Right ventricle myocardium inferior (tissue), 1 donor: ENCODE measurements around the gene MRM3. TPM values are rescaled to one million over a fixed set of nuclear protein-coding genes. Genes with fewer than 3 reads are reported as not detected.
"Not testable (repeated sequence)": the region's sequence is repeated elsewhere in the genome, so short reads cannot be mapped to it uniquely, and the experiment has no call there.

Source experiments
- ATAC-seq: fragments of 200-7000 bp; cut with Tn5 transposase; one replicate; pipeline ENCODE4 v1.9.1; 2020; ENCODE audit warnings: mild to moderate bottlenecking, moderate library complexity
- DNase-seq: peaks from one replicate; pipeline ENCODE4 v3.0.0; 2021; ENCODE audit errors: missing footprints
- intact Hi-C: fragments of 100-400 bp; cut with DNase I; formaldehyde crosslinking; loops from one replicate; pipeline ENCODE4 v1.11.0; 2022
- total RNA-seq: library from RNA; stranded (reverse); fragmentation: NEBNext Ultra II Directional; extraction: Animal tissue kit (Norgen Biotek cat#: 25700); gene quantifications from one replicate; pipeline ENCODE4 v1.2.1, GENCODE V29; 2021
- donor health status: DM: no; HTN: yes; CAD: no; lungs with severe emphysema.

MRM3 gene
- total RNA-seq, 1 donor from 2014 or later = 18.7 TPM

DNA sequence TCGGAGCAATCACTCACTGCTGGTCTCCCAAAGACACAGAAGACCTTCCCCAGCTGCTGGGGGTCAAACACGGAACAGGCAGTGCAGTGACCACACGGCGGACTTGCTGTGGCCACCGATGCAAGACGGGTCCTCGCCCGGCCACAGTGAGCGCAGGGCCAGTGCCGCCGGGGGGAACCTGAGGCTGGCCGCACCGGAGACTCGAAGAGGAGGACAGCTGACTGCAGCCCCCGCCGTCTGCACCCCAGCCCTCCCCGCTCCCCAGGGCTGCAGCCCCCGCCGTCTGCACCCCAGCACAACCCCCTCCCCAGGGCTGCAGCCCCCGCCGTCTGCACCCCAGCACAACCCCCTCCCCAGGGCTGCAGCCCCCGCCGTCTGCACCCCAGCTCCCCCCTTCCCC is 23.7 kb downstream of the MRM3 start:
- intact Hi-C loops, ATAC-seq, DNase-seq: not testable (repeated sequence)

GRCh38 chr17:806346-806745 is 24.2 kb downstream of the MRM3 start:
- no peak for DNase-seq

GRCh38 chr17:806781-807522 is 24.8 kb downstream of the MRM3 start:
- intact Hi-C loops = no loop called here
- ATAC-seq (no peak), DNase-seq (no peak)

More at GRCh38 chr17:806346-806745, 24.2 kb downstream of the MRM3 start:
- no peak for ATAC-seq
- intact Hi-C loops = no loop called here

DNA sequence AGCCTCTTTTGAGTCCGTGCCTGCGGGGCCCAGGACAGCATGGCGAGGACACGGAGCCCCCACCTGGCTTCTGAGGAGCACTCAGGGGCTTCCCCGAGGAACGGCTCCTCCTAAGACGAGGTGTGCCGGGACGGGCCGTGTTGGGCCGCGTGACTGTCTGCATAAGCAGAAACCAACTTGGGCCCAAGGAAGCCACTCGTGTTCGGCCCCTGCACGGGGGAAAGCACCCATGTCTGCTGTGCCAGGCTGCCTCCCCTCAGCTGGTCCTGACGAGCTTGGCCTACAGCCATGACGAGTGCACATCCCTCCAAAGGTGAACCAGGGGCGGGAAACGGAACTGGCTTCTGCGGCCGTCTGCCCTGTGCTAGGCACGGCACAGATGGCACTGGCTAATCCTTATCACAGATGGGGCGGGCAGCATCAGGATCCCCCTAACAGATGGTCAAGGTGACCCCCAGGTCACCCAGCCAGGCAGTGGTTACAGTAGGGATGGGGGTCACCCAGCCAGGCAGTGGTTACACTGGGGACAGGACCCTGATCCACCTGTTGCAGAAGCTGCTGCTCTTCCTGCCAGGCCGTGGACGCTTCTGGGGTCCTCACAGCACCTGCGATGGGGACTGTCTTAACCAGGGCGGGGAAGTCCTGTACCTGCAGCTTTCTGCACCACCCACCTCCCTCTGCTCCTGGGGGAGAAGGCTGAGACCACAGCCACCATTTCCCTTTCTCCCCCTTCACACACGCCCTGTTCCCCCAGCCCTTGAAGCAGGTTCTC is 25.6 kb downstream of the MRM3 start:
- intact Hi-C loops = no loop called here
- DNase-seq (no peak), ATAC-seq (no peak)

DNA sequence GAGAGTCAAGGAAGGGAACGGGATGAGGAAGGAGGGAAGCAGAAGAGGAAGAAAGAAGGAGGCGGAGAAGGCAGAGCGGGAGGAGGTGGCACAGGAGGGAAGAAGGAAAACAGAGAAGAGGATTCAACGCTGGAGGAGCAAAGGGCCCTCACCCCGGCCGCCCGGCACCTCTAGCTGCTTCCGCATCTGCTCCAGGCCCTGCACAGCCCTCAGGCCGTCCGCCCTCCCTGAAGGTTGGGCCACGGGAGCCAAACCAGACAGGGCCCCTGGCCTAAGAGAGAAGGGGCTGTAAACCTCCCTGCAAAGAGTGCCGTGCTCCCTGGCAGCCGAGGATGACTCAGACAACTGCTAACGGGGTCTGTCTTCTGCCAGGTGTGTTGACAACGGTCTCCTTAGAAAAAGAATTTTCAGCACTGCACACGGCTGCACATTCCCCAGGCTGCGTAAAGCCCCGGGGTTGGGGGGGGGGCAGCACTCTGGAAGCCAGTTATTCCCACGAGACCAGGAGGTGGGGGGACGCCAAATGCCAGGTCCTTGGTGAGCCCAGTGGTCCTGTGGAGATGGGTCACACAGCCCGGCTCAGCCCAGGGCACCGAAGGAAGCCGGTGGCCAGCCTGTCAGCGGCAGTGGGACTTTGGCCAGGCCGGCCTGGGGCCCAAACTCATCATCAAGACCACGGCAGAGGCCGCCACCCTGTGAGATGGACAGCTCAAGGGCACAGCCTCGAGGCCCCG is 29.1 kb downstream of the MRM3 start:
- ATAC-seq = no peak
- intact Hi-C loops = no loop called here
- DNase-seq = no peak

DNA sequence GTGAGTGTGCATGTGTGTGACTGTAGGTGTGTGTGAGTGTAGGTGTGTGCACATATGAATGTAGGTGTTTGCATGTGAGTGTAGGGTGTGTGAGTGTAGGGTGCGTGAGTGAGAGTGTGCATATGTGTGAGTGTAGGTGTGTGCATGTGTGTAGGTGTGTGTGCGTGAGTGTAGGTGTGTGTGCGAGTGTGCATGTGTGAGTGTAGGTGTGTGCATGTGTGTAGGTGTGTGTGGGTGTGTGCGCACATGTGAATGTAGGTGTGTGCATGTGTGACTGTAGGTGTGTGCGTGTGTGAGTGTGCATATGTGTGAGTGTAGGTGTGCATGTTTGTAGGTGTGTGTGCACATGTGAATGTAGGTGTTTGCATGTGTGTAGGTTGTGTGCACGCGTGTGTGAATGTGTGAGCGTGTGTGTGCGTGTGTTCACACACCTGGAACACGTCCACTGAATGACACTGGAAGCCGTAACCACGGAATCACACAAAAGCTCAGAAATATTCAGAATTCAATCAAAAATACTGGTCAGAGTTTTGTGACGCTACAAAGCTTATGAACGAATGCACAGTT is 30.6 kb downstream of the MRM3 start:
- no peak for DNase-seq
- ATAC-seq = no peak
- intact Hi-C loops = no loop called here

GRCh38 chr17:814371-814770 is 32.2 kb downstream of the MRM3 start:
- DNase-seq (no peak), ATAC-seq (no peak)
- intact Hi-C loops = no loop called here

DNA sequence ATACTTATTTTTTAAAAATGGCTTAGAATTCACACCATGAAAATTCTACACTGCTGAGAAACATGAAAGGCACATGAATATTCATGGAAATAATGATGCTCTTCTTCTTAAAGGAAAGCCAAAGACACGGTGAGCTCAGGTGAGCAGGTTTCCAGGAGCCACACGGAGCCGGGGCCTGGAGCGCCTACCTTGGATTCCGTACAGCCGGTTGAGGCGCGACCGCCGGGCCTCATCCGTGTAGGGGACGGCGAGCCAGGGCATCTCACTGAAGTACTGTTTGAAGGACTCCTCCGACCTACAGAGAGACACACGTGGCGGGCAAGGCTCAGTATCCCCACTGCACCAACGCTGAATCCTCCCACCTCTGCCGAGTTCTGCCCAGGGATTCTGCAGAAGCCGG is 37.1 kb downstream of the MRM3 start:
- ATAC-seq = no peak
- DNase-seq = no peak
- intact Hi-C loops = no loop called here

- no peak for DNase-seq
- intact Hi-C loops = no loop called here
- no peak for ATAC-seq
Measured at GRCh38 chr17:823501-823902, 41.3 kb downstream of the MRM3 start.

DNA sequence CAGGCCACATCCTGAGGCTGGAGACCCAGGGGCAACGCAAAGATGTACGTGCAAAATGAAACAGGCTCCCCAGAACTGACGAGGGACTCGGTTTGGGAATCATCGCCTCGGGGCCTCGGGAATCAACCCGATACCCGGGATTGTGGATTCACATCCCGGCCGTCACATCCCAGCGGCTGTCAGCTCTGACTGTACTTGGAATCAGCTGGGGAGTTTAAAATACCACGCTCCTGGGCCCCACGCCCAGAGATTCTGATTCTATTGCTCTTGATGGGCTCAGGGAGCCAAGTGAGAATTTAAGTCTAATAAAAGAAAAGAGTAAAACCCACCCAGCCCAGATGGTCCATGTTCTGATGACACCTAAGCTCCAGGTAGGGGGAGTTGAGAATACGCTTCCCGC is 42.2 kb downstream of the MRM3 start:
- ATAC-seq (peak; percentile 58), DNase-seq (no peak)
- intact Hi-C loops = no loop called here

GRCh38 chr17:825216-825615 is 43.1 kb downstream of the MRM3 start:
- ATAC-seq (no peak), DNase-seq (no peak)
- intact Hi-C loops = no loop called here

DNA sequence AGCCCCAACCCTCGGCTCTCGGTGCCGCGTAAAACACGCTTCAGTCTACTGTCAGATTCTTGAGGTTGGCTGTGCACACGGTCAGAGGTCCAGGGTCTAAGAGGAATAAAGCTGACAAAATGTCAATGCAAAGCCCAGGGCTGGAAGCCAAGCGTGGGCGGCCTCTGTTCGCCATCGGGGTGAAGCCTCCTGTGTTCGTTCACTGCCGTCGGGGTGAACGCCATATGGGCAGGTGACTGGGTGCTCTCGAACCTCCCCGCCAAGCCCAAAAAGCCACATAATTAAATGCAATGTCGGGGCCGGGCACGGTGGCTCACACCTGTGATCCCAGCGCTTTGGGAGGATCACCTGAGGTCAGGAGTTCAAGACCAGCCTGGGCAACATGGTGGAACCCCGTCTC is 44.6 kb downstream of the MRM3 start:
- ATAC-seq = no peak
- intact Hi-C loops = no loop called here
- DNase-seq = no peak

- no peak for DNase-seq
- ATAC-seq = no peak
- intact Hi-C loops = no loop called here
Measured at GRCh38 chr17:828761-829160, 46.6 kb downstream of the MRM3 start.

DNA sequence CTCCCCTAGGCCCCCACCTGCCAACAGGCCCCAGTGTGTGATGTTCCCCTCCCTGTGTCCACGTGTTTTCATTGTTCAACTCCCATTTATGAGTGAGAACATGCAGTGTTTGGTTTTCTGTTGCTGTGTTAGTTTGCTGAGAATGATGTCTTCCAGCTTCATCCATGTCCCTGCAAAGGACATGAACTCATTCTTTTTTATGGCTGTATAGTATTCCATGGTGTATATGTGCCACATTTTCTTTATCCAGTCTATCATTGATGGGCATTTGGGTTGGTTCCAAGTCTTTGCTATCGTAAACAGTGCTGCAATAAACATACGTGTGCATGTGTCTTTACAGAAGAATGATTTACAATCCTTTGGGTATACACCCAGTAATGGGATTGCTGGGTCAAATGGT is 47.5 kb downstream of the MRM3 start:
- ATAC-seq, DNase-seq, intact Hi-C loops: not testable (repeated sequence)

DNA sequence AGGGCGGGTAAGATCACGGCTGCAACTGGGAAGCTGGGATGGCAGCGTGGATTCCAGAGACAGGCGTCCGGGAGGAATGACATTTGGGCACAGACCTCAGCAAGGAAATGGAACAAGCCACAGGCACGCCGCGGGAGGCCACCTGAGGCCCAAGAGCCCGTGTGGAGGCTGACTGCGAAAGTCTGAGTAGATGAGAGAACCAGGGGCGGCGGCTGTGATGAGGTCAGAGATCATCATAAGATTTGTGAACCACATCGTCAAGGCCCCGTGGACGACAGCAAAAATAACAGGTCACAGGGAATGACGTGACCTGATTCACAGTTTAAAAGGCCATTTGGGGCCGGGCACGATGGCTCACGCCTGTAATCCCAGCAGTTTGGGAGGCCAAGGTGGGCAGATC is 48.2 kb downstream of the MRM3 start:
- DNase-seq (no peak), ATAC-seq (no peak)
- intact Hi-C loops = no loop called here

DNA sequence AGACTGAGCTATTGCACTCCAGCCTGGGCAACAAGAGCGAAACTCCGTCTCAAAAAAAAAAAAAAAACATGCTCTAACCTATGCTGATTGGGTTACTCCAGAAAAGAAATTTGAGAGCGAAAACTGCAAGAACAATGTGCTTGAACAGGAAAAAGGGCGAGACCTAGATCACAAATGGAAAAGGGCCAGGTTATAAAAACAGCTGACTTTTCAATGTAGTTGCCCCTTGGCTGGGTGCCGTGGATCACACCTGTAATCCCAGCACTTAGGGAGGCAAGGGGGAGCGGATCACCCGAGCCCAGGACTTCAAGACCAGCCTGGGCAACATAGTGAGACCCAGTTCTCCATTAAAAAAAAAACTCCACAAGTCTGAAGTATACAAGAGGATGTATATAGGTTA is 48.8 kb downstream of the MRM3 start:
- intact Hi-C loops = no loop called here
- ATAC-seq (no peak), DNase-seq (no peak)

DNA sequence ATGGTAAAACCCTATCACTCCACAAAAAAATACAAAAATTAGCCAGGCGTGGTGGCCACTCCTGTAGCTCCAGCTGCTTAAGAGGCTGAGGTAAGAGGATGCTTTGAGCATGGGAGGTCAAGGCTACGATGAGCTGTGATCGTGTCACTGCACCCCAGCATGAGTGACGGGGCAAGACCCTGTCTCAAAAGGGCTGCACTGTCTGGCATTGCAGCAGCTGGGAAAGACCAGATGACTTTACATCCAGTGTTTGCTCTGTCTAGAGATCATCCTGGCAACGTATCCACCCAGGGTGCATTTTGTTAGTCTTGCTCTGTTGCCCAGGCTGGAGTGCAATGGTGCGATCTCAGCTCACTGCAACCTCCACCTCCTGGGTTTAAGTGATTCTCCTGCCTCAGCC is 52.0 kb downstream of the MRM3 start:
- ATAC-seq (no peak), DNase-seq (no peak)
- intact Hi-C loops = no loop called here

- intact Hi-C loops = no loop called here
- DNase-seq (no peak), ATAC-seq (no peak)
Measured at GRCh38 chr17:835263-835662, 53.1 kb downstream of the MRM3 start.

DNA sequence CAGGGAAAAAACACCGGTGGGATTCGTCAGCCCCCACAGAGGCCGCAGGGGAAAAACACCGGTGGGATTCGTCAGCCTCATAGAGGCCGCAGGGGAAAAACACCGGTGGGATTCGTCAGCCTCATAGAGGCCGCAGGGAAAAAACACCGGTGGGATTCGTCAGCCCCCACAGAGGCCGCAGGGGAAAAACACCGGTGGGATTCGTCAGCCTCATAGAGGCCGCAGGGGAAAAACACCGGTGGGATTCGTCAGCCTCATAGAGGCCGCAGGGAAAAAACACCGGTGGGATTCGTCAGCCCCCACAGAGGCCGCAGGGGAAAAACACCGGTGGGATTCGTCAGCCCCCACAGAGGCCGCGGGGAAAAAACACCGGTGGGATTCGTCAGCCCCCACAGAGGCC is 53.6 kb downstream of the MRM3 start:
- intact Hi-C loops, DNase-seq, ATAC-seq: not testable (repeated sequence)
